Osteoblast (primary cell): Measurements from ENCODE around the gene PCDH15. TPM values are rescaled to one million over a fixed set of nuclear protein-coding genes. Genes with fewer than 3 reads are reported as not detected.

Source experiments
- DNase-seq: peaks from one replicate; pipeline ENCODE4 v3.0.0; 2011; ENCODE audit warnings: low spot score, mixed read lengths; ENCODE audit not compliant: insufficient read length; ENCODE audit errors: missing footprints
- H2AFZ ChIP-seq: 2 replicates; pipeline ENCODE4 v1.6.0; 2011; ENCODE audit warnings: mild to moderate bottlenecking, low read length
- H3K27ac ChIP-seq: 2 replicates; pipeline ENCODE4 v1.5.1; 2011; ENCODE audit warnings: mild to moderate bottlenecking, low read depth, low read length, moderate library complexity
- H3K27me3 ChIP-seq: 2 replicates; pipeline ENCODE4 v1.6.0; 2012; ENCODE audit warnings: mild to moderate bottlenecking, control low read depth, inconsistent platforms, low read length, moderate library complexity; ENCODE audit not compliant: insufficient read depth
- H3K36me3 ChIP-seq: 2 replicates; pipeline ENCODE4 v1.5.1; 2011; ENCODE audit warnings: mild to moderate bottlenecking, low read length, control low read depth, moderate library complexity; ENCODE audit not compliant: insufficient read depth
- H3K4me1 ChIP-seq: 2 replicates; pipeline ENCODE4 v1.5.1; 2011; ENCODE audit warnings: mild to moderate bottlenecking, low read length, control low read depth, moderate library complexity; ENCODE audit not compliant: insufficient read depth
- H3K4me2 ChIP-seq: 2 replicates; pipeline ENCODE4 v1.6.0; 2011; ENCODE audit warnings: mild to moderate bottlenecking, low read length; ENCODE audit not compliant: insufficient read depth
- H3K4me3 ChIP-seq: fragments of 200-600 bp; sonication (generic); 3 replicates; pipeline ENCODE4 v1.5.1; 2012; ENCODE audit warnings: mild to moderate bottlenecking, low read length, inconsistent platforms; ENCODE audit not compliant: insufficient read depth
- H3K79me2 ChIP-seq: 2 replicates; pipeline ENCODE4 v1.6.0; 2012; ENCODE audit warnings: mild to moderate bottlenecking, low read length, control low read depth, inconsistent platforms; ENCODE audit not compliant: insufficient read depth
- H3K9me3 ChIP-seq: 2 replicates; pipeline ENCODE4 v1.5.1; 2011; ENCODE audit warnings: low read depth, low read length, control low read depth
- H4K20me1 ChIP-seq: 2 replicates; pipeline ENCODE4 v1.6.0; 2012; ENCODE audit warnings: mild to moderate bottlenecking, low read length, control low read depth; ENCODE audit not compliant: insufficient read depth
- total RNA-seq: library from RNA; depleted of rRNA; stranded (reverse); fragments of >200 nt; gene quantifications from 2 replicates; pipeline ENCODE4 v1.2.3, GENCODE V29; 2012
- TF ChIP-seq, protein P1 (sequence below): IDR thresholded peaks from 2 replicates; pipeline ENCODE4 v1.5.1; 2011; ENCODE audit warnings: mild to moderate bottlenecking, low read depth, low read length, moderate library complexity; ENCODE audit errors: extremely low read depth

Gene PCDH15
- total RNA-seq, 1 donor: not detected

DNA sequence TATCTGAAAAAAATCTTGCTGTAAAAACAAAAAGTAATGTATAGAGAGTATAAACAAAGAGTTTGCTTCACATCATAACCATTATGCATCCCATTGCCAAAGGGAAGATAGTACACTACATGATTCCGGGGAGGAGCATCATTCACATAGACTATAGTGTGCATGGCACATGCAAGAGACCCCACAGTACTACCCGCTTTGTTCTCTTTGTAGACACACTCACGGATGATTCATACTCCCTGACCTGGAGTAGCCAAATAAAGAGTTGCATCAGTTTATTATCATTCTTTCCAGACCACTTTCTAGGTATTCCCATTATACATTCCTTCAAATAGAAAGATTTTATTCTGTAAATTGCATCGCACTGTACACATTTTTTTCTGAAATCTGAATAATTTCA lies 356.9 kb downstream of the PCDH15 start:
- Histone ChIP-seq H3K27me3 (no peaks in the 10 kb centered on the region), H2AFZ (no peak overlapping the region), H3K36me3 (no peaks in the 10 kb centered on the region), H3K9me3 (no peaks in the 10 kb centered on the region), H3K4me1 (no peaks in the 10 kb centered on the region), H4K20me1 (no peaks in the 10 kb centered on the region), H3K27ac (no peak overlapping the region), H3K79me2 (no peaks in the 10 kb centered on the region), H3K4me2 (no peak overlapping the region), H3K4me3 (no peak overlapping the region)
- no peak for DNase-seq
- TF ChIP-seq, protein P1, sequence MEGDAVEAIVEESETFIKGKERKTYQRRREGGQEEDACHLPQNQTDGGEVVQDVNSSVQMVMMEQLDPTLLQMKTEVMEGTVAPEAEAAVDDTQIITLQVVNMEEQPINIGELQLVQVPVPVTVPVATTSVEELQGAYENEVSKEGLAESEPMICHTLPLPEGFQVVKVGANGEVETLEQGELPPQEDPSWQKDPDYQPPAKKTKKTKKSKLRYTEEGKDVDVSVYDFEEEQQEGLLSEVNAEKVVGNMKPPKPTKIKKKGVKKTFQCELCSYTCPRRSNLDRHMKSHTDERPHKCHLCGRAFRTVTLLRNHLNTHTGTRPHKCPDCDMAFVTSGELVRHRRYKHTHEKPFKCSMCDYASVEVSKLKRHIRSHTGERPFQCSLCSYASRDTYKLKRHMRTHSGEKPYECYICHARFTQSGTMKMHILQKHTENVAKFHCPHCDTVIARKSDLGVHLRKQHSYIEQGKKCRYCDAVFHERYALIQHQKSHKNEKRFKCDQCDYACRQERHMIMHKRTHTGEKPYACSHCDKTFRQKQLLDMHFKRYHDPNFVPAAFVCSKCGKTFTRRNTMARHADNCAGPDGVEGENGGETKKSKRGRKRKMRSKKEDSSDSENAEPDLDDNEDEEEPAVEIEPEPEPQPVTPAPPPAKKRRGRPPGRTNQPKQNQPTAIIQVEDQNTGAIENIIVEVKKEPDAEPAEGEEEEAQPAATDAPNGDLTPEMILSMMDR: no peak

DNA sequence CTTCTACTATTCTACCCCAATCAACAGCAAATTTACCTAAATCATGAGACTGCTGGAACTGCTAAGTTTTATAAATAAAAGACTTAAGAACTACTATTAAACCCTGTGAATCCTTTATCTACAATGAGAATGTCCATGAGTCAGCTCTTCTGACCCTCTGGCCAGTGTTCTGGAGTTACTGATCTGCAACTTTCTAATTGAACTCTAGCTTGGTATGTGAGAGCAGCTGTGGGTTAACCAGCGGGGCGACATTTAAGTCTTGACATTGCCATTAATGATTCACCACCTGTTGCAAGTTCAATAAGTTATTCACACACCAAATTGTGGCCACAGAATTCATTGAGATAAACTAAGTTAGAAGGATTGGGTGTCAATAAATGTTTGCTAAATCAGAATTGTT lies 359.8 kb downstream of the PCDH15 start:
- DNase-seq: no peak
- Histone ChIP-seq H3K79me2 (no peaks in the 10 kb centered on the region), H3K4me2 (no peak overlapping the region), H4K20me1 (no peaks in the 10 kb centered on the region), H3K27me3 (no peaks in the 10 kb centered on the region), H3K27ac (no peak overlapping the region), H2AFZ (no peak overlapping the region), H3K9me3 (no peaks in the 10 kb centered on the region), H3K36me3 (no peaks in the 10 kb centered on the region), H3K4me3 (no peak overlapping the region), H3K4me1 (no peaks in the 10 kb centered on the region)
- TF ChIP-seq, protein P1: no peak

DNA sequence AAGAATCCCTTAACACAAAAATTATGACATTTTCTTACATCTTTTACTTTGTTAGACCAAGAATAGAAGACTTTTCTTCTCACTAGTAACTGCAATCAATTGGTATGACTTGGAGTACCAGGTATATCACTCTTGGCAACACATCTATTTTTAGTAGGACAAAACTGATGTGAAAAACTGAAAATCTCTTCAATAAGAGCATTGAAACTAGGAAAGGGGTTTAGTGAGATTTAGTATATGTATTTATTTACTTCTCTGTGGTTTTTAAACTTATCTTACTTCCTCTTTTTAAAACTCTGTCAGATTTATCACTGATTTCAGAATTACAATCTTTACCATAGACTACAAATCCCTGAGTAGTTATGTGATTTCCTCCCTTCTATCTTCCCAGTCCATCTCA lies 366.2 kb downstream of the PCDH15 start:
- no peak overlapping the region for H2AFZ ChIP-seq
- TF ChIP-seq, protein P1: no peak

DNA sequence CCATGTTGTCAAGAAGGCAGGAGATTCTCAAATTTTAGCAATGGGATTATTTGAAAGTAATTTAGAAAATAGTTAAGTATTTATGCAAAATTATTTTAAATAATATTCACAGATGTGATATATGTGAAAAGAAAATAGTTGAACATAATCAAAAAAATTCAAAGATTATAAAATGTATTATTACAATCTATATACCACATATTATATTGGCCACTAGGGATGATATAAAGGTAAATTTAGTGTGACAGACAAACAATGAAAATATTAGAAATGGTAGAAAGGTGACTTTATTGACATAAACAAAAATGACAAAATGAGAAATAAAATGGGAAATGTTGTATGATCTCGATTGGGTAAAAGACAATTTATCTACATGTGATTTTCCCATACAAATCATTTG lies 385.5 kb downstream of the PCDH15 start:
- Histone ChIP-seq H3K79me2 (no peaks in the 10 kb centered on the region), H3K4me1 (no peaks in the 10 kb centered on the region), H3K27me3 (no peaks in the 10 kb centered on the region), H4K20me1 (no peaks in the 10 kb centered on the region), H3K4me2 (no peak overlapping the region), H2AFZ (no peak overlapping the region), H3K27ac (no peak overlapping the region), H3K9me3 (peaks cover 2% of the 10 kb centered on the region), H3K36me3 (no peaks in the 10 kb centered on the region), H3K4me3 (no peak overlapping the region)
- DNase-seq: no peak
- TF ChIP-seq, protein P1: no peak

More for the DNA sequence above, 366.2 kb downstream of the PCDH15 start:
- no peaks in the 10 kb centered on the region for H3K4me1 ChIP-seq
- no peaks in the 10 kb centered on the region for H3K27me3 ChIP-seq
- H3K27ac ChIP-seq: no peak overlapping the region
- H4K20me1 ChIP-seq: no peaks in the 10 kb centered on the region
- no peak overlapping the region for H3K4me2 ChIP-seq
- no peaks in the 10 kb centered on the region for H3K9me3 ChIP-seq
- no peaks in the 10 kb centered on the region for H3K36me3 ChIP-seq
- no peaks in the 10 kb centered on the region for H3K79me2 ChIP-seq
- peak; percentile 15 for DNase-seq
- H3K4me3 ChIP-seq: no peak overlapping the region
